Measurements from ENCODE around the gene DRAP1.

The DRAP1 gene

DNA sequence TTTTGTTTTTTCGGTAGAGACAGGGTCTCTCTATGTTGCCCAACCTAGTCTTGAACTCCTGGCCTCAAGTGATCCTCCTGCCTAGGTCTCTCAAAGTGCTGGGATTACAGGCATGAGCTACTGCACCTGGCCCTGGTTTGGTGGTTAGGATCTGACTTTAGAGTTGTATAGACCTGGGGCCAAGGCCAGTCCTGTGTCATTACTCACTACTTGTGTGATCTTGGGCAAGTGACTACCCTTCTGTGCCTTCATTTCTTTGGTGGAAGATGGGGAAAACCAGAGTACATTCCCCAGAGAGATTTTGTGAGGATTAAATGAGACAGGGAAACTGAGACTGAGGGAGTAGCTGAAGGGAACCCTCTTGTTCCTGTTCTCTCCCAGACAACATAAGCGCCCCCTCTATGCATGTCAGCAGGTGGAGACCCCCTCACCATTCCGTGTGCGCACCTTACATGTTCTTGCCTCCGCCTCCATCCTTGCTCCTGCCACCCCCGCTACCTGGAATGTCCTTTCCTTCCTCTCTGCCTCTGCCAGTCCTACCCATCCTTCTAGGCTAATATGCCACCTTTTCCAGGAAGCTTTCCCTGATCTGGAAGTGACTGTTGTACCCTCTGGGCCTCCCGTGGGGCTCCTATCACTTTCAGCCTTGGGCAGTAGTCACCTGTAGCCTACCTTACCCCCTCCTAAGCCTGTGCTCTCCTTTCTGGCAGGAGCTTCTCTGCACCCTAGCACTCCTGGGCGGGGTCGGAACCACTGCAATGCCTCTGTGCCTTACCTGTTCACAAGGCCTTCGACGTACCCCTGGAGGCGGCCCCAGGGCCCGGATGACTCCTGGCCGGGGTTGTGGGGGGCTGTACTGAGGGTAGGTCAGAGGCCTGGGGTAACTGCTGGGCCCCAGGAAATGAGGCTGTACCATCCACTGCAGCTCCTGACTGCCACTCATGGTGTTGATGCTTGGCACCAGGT lies 22.9 kb upstream of the DRAP1 start:
- no peaks in the 10 kb centered on the region for H3K27me3 ChIP-seq (ENCODE audit: insufficient read depth, low read depth, severe bottlenecking)

DNA sequence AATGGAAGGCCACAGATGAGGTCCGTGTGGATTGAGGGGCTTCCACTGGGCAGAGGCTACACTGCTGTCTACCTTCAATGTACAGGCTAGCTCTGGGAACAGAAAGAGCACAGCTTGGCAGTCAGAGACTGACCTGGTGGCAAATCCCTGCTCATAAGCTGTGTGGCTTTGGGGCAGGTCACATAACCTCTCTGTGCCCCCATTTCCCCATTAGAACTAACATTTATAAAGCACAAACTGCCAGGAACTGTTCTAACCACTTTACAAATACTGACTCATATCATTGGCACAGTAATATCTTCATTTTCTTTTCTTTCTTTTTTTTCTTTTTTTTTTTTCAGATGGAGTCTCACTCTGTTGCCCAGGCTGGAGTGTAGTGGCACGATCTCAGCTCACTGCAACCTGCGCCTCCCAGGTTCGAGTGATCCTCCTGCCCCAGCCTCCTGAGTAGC lies 22.2 kb upstream of the DRAP1 start:
- H3K27ac ChIP-seq: no peak overlapping the region
- TF ChIP-seq, protein P1, sequence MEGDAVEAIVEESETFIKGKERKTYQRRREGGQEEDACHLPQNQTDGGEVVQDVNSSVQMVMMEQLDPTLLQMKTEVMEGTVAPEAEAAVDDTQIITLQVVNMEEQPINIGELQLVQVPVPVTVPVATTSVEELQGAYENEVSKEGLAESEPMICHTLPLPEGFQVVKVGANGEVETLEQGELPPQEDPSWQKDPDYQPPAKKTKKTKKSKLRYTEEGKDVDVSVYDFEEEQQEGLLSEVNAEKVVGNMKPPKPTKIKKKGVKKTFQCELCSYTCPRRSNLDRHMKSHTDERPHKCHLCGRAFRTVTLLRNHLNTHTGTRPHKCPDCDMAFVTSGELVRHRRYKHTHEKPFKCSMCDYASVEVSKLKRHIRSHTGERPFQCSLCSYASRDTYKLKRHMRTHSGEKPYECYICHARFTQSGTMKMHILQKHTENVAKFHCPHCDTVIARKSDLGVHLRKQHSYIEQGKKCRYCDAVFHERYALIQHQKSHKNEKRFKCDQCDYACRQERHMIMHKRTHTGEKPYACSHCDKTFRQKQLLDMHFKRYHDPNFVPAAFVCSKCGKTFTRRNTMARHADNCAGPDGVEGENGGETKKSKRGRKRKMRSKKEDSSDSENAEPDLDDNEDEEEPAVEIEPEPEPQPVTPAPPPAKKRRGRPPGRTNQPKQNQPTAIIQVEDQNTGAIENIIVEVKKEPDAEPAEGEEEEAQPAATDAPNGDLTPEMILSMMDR (IDR thresholded peaks at IDR 0.05; ENCODE audit: low read depth, low read length): no peak
- no peak overlapping the region for H3K4me3 ChIP-seq (ENCODE audit: low read depth, low read length)
- no peaks in the 10 kb centered on the region for H3K36me3 ChIP-seq
- no peaks in the 10 kb centered on the region for H3K9me3 ChIP-seq (ENCODE audit: severe bottlenecking)
- no peak for DNase-seq
- H3K27me3 ChIP-seq (ENCODE audit: insufficient read depth, low read depth, severe bottlenecking): no peaks in the 10 kb centered on the region

More for the DNA sequence above, 22.9 kb upstream of the DRAP1 start:
- TF ChIP-seq, protein P1 (IDR thresholded peaks at IDR 0.05; ENCODE audit: low read depth, low read length): no peak
- no peaks in the 10 kb centered on the region for H3K9me3 ChIP-seq (ENCODE audit: severe bottlenecking)
- no peaks in the 10 kb centered on the region for H3K36me3 ChIP-seq
- DNase-seq: no peak
- no peak overlapping the region for H3K27ac ChIP-seq
- no peak overlapping the region for H3K4me3 ChIP-seq (ENCODE audit: low read depth, low read length)

DNA sequence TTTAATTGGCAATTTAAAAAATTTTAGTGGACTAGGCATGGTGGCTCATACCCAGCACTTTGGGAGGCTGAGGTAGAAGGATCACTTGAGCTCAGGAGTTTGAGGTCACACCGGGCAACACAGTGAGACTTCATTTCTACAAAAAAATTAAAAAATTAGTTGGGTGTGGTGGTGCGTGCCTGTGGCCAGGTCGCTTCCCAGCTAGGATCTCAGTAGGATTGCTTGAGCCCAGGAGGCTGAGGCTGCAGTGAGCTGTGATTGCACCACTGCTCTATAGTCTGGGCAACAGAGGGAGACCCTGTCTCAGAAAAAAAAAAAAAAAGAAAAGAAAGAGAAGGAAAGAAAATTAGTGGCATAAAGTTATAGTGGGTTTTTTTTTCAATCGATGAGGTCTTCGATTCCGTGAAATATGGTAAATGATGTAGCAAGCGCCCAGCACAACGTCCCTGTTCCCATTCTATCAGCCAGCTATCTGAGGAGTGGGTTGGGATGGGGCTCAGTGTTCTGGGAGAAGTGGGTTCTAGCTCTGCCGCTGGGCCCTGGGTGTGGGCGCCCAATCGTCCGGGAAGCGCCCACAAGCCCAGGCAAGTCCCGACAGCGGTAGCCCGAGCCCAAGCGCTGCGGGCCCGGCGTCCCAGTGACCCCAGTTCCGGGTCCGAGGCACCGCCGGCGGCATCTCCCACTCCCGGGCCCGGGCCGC lies 20.4 kb upstream of the DRAP1 start:
- no peaks in the 10 kb centered on the region for H3K9me3 ChIP-seq (ENCODE audit: severe bottlenecking)
- no peaks in the 10 kb centered on the region for H3K36me3 ChIP-seq
- H3K27ac ChIP-seq: no peak overlapping the region
- TF ChIP-seq, protein P1 (IDR thresholded peaks at IDR 0.05; ENCODE audit: low read depth, low read length): no peak
- DNase-seq: no peak
- H3K27me3 ChIP-seq (ENCODE audit: insufficient read depth, low read depth, severe bottlenecking): no peaks in the 10 kb centered on the region
- H3K4me3 ChIP-seq (ENCODE audit: low read depth, low read length): no peak overlapping the region

DNA sequence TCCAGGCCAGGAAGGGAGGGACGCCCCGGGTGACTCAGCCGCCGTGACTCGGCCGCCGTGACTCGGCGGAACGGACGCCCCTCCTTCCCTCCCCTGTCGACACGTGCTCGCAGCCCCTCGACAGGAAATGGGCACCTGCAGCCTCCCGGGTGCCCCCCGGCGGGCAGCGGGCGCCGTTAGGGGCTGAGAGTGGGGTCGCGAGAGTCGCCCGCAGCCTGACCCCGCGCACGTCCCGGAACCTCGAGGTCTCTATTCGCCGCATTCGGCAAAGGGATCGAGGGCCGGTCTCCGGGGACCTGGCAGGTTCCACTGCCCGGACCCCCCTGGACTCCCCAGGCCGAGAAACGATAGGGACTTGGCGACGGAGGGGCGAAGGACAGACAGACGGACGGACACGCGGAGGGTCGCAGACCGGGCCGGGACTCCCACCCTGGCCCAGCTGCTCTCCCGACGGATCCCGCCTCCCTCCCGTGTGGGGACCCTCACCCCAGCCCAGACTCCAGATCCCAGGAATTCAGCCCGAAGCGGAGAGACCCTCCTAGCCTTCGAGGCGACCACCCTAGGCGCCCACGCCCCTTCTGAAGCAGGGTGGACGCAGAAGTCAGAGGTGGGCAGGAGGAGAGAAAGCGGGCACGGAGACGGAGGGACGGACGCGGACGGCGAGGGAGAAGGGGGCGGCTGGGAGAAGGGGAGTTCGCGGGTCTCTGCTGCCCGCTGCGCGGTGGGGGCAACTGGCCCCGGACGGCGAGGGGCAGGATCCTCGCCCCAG lies 19.7 kb upstream of the DRAP1 start:
- Histone ChIP-seq H3K27me3 (ENCODE audit: insufficient read depth, low read depth, severe bottlenecking) (no peaks in the 10 kb centered on the region), H3K36me3 (no peaks in the 10 kb centered on the region), H3K4me3 (ENCODE audit: low read depth, low read length) (peak overlapping the region; percentile 56), H3K27ac (no peak overlapping the region), H3K9me3 (ENCODE audit: severe bottlenecking) (no peaks in the 10 kb centered on the region)
- TF ChIP-seq, protein P1 (IDR thresholded peaks at IDR 0.05; ENCODE audit: low read depth, low read length): no peak
- no peak for DNase-seq

DNA sequence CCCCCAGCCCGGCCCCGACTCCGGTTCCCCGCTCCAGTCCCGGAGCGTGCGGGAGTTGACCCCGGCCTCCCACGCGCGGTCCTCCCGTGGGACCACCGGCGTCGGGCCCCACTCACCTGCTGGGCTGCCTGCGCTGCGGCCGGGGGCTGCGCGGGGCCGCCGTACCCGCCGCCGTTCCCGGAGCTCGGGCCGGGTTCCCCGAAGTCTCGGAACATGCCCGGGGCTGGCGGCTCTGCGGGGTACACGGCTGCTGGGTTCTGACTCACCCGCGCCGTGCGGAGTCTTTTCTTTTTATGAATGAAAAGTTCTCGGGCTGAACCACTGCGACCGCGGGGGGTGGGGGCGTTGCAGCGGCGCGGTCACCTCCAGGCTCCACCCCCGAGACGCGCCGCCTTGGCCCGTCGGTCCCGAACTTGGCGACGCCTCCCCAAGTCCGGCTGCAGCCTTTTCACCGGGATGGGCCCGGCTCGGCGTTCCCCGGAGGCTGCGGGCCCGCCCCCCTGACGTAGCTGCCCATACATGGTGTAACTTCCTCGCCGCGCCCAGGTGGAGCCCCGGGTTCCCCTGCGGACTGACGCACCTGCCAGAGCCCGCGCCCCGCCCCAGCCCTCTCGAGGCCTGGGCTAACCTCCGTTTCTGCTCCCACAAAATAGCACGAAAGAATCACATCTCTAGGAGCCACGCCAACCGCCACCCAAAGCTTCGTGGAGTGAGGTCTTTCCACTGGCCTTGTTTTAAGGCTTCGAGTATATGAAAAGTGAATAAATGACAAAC lies 18.9 kb upstream of the DRAP1 start, which contains the start of gene FOSL1:
Gene FOSL1, minus strand, starts transcription at position 264 of the 774 bp plus-strand sequence. Its CDS starts 49 bp downstream, at position 215.
- H3K4me3 ChIP-seq (ENCODE audit: low read depth, low read length): peak within 1 kb of the TSS; percentile 56
- TF ChIP-seq, protein P1 (IDR thresholded peaks at IDR 0.05; ENCODE audit: low read depth, low read length): no peak
- H3K27me3 ChIP-seq (ENCODE audit: insufficient read depth, low read depth, severe bottlenecking): no peaks in the 10 kb centered on the region
- no peaks in the 10 kb centered on the region for H3K9me3 ChIP-seq (ENCODE audit: severe bottlenecking)
- peak; percentile 77 for DNase-seq
- no peak within 1 kb of the TSS for H3K27ac ChIP-seq
- no peaks in the 10 kb centered on the region for H3K36me3 ChIP-seq

All from WERI-Rb-1 (cell line).